Gastroesophageal sphincter (tissue), 3 donors: ENCODE results near the gene HS3ST4.

Experiments used
- POLR2AphosphoS5 ChIP-seq: sonication (generic); formaldehyde crosslinking; IDR thresholded peaks from one replicate; pipeline ENCODE4 v1.6.1; 2017; ENCODE audit warnings: antibody characterized with exemption
- TF ChIP-seq, protein P1 (sequence below), 4 experiments: fragments of 200-600 bp in 2 of 4; fragments of 450-650 bp in 2 of 4; sonication (generic) in 1 of 4; IDR thresholded peaks; one replicate each; pipeline ENCODE4 v1.5.1; 2017 to 2019; ENCODE audit warnings: antibody characterized with exemption in 4 of 4, mild to moderate bottlenecking in 2 of 4, moderate library complexity in 2 of 4

DNA sequence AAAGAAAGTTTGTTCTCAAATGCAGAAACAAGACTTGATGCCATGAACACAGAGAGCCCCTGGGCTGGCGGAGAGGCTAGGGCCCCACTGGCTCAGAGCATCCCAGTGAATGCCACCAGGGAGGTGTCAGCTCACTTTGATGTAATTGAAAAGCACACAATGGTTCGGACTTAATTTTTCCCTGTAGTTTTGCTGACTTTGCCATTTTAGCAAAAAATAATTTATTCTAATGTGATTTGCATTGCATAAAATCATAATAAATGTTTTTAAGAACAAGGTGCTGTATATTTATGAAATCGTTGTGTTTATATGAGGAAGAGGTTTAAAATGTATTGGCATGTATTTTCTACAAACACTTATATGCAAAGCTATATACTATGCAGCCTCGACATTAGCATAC lies 140.5 kb downstream of the HS3ST4 start:
- TF ChIP-seq, protein P1, sequence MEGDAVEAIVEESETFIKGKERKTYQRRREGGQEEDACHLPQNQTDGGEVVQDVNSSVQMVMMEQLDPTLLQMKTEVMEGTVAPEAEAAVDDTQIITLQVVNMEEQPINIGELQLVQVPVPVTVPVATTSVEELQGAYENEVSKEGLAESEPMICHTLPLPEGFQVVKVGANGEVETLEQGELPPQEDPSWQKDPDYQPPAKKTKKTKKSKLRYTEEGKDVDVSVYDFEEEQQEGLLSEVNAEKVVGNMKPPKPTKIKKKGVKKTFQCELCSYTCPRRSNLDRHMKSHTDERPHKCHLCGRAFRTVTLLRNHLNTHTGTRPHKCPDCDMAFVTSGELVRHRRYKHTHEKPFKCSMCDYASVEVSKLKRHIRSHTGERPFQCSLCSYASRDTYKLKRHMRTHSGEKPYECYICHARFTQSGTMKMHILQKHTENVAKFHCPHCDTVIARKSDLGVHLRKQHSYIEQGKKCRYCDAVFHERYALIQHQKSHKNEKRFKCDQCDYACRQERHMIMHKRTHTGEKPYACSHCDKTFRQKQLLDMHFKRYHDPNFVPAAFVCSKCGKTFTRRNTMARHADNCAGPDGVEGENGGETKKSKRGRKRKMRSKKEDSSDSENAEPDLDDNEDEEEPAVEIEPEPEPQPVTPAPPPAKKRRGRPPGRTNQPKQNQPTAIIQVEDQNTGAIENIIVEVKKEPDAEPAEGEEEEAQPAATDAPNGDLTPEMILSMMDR (IDR thresholded peaks at IDR 0.05): no peak
- no peak for TF ChIP-seq POLR2AphosphoS5
